ENCODE data around the gene GTPBP8.

Gene GTPBP8

DNA sequence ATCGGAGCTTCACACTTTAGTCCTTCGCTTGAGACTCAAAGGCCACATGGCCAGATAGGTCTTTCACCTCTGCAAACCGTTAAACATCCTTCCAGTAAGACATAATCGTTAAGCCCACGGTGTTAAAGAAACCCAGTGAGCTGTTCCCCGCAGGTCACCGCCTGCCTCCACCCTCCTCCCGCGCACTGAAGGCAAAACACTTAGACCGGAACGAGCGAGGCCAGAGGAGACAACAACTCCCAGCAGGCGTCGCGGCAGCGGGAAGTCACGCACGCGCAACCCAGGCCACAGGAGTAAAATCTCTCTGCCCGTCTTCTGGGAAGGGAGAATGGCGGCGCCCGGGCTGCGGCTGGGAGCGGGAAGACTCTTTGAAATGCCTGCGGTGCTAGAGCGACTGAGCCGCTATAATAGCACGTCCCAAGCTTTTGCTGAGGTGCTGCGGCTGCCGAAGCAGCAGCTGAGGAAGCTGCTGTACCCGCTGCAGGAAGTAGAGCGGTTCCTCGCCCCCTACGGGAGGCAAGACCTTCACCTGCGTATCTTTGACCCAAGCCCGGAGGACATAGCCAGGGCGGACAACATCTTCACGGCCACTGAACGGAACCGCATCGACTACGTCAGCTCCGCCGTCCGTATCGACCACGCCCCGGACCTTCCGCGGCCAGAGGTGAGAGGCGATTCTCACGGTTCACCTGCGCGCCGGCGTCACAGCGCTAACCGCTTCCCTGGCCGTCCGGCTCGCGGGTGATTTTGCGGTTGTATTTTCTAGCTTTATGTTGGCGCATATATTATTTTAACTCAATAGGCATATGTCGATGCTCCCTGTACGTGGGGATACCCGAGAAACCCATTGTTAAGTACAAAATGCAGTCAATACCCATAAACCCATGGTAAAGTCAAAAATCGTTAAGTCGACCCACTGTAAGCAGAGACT lies at the start of gene GTPBP8:
TSS of gene GTPBP8 (plus strand) at position 313 of the 931 bp plus-strand sequence. CDS start at position 329, 16 bp downstream.
- DNase-seq (ENCODE audit: low read depth in 2 of 3, low spot score in 1 of 3) = peak; percentile 76 to 85 (median 84)

DNA sequence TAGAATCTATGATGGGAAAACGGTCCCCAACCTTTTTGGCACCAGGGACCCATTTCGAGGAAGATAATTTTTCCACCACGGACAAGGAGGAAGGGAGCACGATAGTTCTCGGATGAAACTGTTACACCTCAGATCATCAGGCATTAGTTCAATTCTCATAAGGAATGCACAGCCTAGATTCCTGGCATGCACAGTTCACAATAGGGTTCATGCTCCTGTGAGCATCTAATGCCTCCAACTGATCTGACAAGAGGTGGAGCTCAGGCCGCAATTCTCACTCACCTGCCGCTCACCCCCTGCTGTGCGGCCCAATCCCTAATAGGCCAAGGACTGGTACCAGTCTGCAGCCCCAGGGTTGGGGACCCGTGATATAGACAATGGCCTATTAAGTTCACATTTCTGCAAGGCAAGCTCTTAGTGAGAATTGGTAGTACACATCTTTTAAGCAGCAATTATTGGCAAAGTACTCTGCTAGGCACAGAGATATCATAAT lies 42.4 kb upstream of the GTPBP8 start:
- DNase-seq (ENCODE audit: low read depth in 2 of 3, low spot score in 1 of 3) = no peak

DNA sequence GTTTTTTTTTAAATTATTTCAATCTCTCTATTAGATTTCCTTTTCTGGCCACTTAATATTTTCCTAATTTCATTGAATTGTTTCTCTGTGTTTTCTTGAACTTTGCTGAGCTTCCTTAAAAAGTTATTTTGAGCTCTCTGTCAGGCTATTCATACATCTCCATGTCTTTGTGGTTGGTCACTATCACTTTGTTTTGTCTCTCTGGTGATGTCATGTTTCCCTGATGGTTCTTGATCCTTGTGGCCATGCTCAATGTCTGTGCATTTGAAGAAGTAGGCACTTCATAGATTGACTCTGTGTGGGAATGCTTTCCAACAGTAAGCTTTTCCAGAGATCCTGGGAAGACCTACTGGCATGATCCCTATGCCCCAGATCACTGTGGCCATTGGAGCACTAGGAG lies 34.4 kb upstream of the GTPBP8 start:
- DNase-seq (ENCODE audit: low read depth in 2 of 3, low spot score in 1 of 3) = no peak

DNA sequence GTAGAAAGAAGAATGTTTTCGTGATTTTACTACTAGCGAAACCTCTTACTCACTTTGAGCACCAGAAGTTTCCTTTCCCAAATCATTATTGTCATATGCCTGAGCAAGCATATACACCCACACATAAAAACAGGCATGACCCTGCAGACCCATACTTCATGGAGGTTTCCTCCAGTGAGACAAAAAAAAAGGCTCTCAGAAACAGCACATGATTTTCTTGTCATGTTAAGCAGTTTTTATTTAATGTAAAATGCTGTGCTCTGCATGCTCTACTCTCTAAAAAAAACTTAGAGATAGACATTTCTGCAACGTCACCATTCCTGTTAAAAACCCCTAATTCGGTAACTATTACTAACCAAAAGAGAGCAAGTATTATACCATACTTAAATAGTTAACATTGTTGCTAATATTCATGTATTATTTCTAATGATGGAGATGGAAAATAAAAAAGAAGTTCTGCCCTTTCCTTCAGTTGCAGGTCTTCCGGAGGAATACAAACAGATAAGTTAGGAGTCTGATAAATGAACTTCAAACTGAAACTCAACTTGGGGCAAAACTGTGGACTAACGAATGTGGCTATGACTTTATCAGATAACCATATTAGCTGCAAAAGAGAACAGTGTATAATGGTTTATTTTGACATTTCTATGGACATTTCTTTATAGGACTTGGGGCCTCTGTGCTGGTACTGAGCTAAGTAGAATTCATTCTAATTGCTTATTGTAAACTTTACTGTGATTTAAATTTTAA lies 31.8 kb upstream of the GTPBP8 start:
- no peak for DNase-seq (ENCODE audit: low read depth in 2 of 3, low spot score in 1 of 3)

DNA sequence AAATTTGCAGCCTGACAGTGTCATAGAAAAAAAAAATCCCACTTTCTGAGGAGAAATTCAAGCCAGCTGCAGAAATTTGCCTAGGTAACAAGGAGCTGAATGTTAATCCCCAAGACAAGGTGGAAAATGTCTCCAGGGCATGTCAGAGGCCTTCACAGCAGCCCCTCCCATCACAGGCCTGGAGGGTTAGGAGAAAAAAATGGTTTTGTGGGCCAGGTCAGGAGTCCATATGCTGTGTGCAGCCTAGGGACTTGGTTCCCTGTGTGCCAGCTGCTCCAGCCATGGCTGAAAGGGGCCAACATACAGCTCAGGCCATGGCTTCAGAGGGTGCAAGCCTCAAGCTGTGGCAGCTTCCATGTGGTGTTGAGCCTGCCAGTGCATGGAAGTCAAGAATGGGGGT lies 27.1 kb upstream of the GTPBP8 start:
- DNase-seq (ENCODE audit: low read depth in 2 of 3, low spot score in 1 of 3) = no peak

DNA sequence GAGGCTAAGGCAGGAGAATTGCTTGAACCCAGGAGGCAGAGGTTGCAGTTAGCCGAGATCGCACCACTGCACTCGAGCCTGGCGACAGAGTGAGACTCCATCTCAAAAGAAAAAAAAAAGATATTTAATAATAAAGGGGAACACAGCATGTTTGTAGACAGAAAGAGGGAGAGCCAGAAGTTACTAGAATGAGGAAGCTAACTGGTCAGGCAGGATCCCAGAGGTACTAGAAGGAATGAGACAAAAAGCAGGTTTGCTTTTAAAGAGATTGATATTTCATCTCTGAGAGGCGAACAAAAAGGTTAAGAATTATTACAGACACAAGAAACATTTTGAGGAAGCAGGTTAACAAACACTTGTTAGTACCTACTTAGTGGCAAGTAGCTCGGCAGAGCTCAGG lies 25.1 kb upstream of the GTPBP8 start:
- no peak for DNase-seq (ENCODE audit: low read depth in 2 of 3, low spot score in 1 of 3)

DNA sequence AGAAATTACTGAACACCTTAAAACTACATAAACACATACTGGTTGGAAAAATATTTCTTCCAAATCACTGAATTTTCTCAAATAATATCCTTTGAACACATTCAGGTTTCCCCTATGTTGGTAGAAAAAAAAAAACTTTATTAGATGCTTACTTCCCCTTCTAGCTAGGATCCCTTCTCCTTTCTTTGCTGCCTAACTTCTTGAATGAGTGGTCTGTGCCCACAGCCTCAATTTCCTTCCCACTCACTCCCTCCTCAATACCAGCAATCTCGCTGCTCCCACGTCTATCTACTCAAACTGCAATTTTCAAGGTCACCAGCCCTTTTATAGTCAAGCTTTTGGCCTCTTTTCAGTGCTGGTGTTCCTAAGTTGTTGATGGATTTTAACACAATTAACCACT lies 24.2 kb upstream of the GTPBP8 start:
- DNase-seq (ENCODE audit: low read depth in 2 of 3, low spot score in 1 of 3) = no peak

DNA sequence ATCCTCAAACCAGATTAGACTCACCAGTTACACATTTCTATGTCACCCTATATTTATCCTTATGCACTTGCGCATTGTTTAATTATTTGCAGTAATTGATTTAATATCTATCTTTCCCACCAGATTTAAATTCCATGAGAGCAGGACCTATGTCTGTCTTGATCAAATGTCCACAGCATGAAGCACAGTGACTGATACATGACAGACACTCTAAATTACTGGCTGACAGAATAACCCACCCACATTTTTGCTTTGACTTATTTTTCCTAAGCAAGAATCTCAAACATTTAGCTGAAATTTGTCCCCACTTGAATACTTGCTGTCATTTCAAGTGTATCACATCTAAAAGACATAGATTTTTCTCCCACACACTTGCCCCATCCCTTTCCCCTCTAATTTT lies 23.4 kb upstream of the GTPBP8 start:
- no peak for DNase-seq (ENCODE audit: low read depth in 2 of 3, low spot score in 1 of 3)

DNA sequence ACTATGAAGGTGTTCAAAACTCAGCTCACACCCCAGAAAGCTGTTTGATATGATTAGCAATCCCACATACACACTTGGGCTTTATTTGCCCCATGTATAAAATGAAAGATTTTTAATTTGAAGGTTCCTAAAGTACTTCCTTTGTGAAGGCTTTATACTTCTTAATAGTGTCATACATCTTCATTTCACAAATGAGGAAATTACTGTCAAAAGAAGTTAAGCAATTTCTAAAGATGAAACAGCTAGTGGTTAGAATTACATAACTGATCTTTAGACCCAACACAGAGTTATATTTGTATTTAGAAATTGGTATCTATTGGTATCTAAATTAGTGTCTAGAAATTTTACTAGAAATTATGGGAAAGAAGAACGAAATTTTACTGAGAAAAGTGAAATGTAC lies 23.0 kb upstream of the GTPBP8 start:
- no peak for DNase-seq (ENCODE audit: low read depth in 2 of 3, low spot score in 1 of 3)

DNA sequence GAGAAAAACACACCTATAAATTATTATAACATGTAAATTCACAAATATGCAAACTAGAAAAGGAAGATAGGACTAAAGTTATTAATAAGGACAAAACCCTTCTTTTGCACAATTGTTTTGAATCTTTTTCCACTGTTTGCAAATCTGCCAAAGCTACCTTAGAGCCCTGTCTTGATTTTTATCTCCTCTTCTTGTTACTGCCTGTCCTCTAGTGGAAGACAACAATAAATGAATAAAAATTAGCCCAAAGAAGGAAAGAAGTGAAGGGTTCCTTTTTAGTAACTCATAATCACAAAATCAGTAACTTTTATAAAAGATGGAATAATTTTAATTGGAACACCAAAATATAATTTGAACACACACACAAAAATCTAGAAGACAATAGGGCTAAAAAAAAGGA lies 18.6 kb upstream of the GTPBP8 start:
- no peak for DNase-seq (ENCODE audit: low read depth in 2 of 3, low spot score in 1 of 3)

DNA sequence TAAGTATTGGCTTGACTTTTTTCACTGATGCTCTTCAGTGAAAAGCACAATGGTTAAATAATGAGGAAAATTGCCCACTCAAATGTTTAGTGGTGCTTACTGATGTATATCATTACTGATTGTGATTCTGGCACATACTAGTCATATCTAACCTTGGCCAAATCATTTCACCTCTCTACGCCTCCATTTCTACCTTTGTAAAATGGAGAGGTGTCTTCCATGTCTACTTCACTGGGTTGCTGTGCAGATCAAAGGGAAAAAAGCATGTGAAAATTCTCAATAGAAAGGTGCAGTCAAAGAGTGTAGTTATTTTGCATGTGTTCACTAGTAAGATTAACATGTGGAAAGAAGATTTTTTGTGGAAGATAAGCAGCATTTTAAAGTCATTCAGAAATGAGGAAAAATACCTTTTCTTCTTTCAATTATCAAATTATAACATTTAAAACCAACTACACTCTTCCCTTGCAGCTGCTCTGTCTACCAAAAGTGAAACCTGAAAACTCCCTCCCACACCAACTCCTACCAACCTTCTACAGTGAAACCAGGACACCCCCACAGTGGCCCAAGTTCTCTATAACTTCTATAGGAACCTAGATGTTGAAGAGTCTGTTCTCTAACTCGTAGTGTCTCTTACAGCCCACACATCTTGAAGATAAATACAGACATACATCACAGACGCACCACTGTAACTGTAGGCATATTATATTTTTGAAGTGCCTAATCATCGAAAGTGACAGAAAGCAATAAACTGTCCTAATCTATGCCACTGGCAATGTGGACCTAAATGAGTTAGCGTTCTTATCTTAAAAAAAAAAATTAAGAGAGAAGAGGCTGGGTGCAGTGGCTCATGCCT lies 17.2 kb upstream of the GTPBP8 start:
- peak; percentile 27 to 47 (median 28) for DNase-seq (ENCODE audit: low read depth in 2 of 3, low spot score in 1 of 3)

DNA sequence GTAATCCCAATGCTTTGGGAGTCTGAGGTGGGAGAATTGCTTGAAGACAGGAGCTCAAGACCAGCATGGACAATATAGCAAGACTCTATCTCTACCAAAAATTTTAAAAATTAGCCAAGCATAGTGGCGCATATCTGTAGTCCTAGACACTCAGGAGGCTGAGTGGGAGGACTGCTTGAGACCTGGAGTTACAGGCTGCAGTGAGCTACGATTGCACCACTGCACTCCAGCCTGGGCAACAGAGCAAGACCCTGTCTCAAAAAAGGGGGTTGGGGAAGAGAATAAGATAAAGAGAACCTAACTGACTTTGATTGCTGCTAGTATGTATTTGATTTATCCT lies 16.6 kb upstream of the GTPBP8 start:
- no peak for DNase-seq (ENCODE audit: low read depth in 2 of 3, low spot score in 1 of 3)

DNA sequence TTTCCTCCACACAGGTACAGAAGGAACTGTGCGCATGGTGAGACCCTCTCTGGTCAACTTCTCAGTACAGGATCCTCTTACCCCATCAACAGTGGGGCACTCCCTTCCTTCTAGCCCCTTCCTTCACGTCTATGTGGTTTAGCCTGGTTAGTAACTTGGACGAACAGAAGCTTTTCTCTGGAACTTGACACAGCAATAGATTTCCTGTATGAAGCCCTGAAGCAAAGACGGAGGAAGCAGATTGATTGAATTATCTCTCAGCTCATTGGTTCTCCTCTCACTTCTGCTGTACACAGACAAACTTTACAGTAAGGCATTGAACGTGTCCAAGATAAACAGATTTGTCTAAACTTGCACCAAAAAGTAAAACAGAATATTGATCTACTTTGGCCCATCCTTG lies 15.9 kb upstream of the GTPBP8 start, which contains the start of gene CD200R1:
TSS of gene CD200R1 (minus strand) at position 210 of the 400 bp plus-strand sequence. CDS start 246 bp downstream, outside the sequence.
- DNase-seq (ENCODE audit: low read depth in 2 of 3, low spot score in 1 of 3) = no peak

DNA sequence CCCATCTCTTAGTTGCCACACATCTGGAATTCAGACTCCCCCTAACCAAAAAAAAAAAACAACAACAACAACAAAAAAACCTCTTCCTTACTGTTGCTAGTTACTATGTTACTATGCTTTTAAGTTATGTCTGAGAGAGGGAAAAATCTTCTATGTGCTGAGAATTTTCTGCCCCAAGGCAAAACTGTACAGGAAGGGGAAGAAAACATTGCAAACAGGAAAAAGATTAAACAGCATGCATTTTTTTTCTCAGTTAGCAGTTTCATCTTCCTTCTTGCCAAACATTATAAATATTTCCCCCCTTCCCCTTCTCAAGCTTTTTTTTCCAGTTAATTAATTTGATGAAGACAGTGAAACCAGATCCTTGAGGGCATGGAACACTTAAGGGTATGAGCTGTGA lies 14.8 kb upstream of the GTPBP8 start:
- no peak for DNase-seq (ENCODE audit: low read depth in 2 of 3, low spot score in 1 of 3)

DNA sequence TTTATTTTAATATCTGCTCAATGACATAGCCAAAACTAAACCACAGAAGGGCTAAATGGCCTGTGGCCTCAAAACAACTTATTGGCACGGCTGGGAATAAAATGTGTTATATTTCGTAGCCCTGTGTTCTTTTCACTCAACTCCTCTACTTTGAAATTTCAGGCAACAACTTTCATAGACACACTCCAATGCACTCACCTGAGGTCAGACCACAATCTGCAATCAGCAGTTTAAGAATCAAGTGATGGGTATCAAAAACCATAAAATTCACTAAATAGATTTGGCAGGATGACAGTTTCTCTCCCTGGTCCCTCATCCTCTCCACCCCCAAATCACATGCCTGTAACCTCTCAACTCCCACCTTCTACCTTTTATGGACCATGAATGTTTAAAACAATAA lies 13.8 kb upstream of the GTPBP8 start:
- DNase-seq (ENCODE audit: low read depth in 2 of 3, low spot score in 1 of 3) = no peak

DNA sequence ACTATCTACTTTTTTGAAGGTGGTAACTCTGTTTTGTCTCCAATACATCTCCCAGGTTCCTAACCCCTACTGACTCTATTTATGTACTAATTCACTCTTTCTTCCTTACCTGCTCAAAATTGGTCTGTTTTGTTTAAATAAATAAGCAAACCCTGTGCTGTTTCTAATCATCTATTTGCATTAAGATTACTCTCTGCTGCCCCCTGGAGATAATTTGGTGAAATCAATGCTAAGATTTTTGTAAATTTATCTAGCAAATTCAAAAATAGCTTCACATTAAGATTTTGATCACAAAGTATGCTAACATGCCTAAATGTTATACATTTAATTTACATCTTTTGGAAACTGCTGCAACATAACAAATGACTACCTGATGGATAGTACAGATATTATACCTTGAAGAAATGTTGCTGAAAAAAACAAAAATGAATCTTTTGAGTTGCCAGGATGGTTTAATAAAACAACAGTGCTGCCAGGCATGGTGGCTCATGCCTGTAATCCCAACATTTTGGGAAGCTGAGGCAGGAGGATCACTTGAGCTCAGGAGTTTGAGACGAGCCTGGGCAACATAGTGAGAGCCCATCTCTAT lies 11.4 kb upstream of the GTPBP8 start:
- DNase-seq (ENCODE audit: low read depth in 2 of 3, low spot score in 1 of 3) = no peak

DNA sequence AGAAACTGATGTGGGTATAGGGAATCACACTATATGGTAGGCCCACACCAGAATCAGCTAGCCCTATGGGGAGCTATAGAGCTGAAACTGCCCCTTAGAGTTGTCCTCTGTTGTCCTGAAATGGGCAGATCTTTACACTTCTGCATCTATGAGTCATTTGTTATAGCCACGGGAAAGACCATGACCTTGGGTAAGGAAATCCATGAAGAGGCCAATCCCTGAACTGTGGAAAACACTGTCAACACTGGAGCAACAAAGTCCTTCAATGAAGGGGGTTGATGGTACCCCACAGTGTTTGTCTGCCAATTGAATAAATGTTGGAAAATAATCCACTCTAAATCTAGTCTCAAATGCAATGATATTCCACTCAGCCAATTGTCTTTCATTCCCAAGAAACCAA lies 10.7 kb upstream of the GTPBP8 start:
- DNase-seq (ENCODE audit: low read depth in 2 of 3, low spot score in 1 of 3) = no peak

DNA sequence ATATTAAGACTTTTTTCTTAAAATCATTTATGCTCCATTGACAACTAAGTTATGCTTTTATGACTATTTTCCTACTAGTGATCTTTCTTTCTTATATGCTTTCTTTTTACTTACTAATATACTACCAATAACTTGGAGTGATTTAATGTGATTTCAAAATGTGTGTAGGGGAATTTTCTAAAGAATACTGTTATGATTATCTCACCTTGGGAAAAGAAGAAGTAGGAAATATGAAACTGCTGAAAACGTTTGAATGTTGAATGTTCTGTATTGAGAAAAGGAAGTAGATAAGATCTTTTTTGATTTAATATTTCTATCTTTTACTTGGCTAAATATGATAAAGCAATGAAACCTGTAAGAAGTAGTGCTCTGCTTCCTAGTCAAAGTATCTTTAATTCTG lies 8.1 kb upstream of the GTPBP8 start:
- no peak for DNase-seq (ENCODE audit: low read depth in 2 of 3, low spot score in 1 of 3)

DNA sequence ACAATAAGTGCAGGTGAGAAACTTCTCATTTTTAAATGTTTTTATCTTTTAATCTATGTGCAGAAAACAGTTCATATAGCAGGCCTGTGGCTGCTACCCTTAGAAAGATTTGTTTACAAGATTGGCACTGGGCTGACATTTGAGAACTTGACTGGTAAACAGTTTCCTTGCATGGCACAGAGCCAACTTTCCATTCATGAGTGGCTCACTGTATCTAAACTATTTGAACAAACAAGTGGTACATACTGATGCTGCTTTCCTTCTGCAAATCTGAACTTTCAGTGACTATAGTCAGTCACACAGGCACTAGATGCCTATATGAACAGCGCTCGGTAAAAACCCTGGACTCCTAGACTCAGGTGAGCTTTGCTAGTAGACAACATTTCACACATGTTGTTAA lies 6.3 kb upstream of the GTPBP8 start:
- no peak for DNase-seq (ENCODE audit: low read depth in 2 of 3, low spot score in 1 of 3)

DNA sequence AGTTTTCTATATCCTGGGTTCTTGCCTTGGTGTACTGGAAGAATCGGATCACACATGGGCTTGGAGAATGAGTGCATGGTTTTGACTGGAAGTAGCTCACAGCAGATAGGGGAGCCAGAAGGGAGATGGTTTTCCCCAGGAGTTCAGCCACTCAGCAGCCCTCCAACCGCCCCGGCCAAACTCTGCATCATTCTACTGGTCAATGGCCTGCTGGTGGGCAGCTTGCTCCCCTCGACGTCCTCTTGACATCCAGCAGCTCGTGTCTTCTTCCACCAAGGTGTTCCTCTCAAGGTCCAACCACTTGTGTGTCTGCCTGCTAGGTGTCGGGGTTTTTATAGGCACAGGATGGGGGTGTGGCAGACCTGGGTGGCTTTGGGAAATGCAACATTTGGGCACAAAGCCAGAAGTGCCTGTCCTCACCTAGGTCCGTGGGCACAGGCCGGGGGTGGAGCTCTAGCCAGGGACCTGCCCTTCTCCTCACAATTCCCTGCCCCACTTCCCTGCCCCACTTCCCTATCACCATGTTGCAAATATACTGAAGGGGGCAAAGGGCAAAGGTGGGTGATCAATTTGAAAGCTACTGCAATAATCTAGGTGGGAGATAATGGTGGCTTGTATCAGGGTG lies 3.0 kb upstream of the GTPBP8 start:
- no peak for DNase-seq (ENCODE audit: low read depth in 2 of 3, low spot score in 1 of 3)
